Measurements from ENCODE around the gene CDH23. TPM values are rescaled to one million over a fixed set of nuclear protein-coding genes. Genes with fewer than 3 reads are reported as not detected.

Gene CDH23
- total and polyA plus RNA-seq, 2 donors (not counting 1 experiment from before 2014, with no cell fraction given), result 0.01 to 0.17 TPM

DNA sequence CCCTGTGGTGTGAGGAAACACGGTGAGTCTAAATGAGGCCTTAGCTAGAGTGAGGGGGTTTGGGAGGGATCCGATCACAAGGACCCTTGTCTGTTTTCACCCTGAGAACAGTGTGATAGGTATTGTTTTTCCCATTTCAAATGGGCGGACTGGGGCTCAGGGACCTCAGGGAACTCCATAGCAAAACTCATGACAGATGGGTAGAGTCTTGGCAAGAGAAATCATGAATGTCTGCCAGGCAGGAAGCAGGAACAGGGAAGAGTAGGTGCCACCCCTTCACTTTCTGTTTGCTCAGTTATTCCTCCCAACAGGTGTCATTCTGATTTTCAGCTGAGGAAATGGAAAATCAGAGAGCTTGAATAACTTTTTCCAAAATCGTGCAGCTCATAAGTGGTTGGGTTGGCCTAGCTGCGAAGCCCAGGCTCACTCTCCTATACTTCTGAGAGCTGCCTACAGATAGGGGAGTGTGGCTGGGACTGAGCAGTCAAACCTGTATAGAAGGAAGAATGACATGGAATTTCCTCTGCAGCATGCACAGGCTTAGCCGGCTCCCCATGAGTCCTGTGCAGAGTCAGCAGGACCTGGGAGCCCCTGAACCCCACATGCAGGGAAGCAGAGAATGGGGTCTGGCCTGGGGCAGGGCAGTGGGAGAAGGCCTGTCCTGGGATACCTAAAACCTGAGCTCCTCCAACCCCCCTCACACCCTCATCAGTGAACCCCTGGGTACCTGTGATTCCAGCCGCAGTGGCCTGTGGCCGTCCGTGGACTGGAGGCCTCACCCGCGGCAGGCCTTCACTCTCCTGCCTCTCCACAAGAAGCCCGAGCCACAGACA, 340.5 kb downstream of the CDH23 start:
- Histone ChIP-seq H3K9ac (ENCODE audit: insufficient read depth, low read length) (no peak overlapping the region), H3K27ac (ENCODE audit: insufficient read depth, low read length) (no peak overlapping the region), H3K27me3 (ENCODE audit: control insufficient read depth, insufficient read depth, low read length) (peaks cover 3% of the 10 kb centered on the region), H3K36me3 (ENCODE audit: control insufficient read depth, insufficient read depth, low read length) (no peaks in the 10 kb centered on the region), H3K4me2 (ENCODE audit: extremely low read depth, insufficient read depth, low read length) (no peak overlapping the region), H3K79me2 (ENCODE audit: control insufficient read depth, insufficient read depth, low read length) (no peaks in the 10 kb centered on the region), H3K4me1 (ENCODE audit: control insufficient read depth, extremely low read depth, insufficient read depth, low read length) (peaks cover 2% of the 10 kb centered on the region), H2AFZ (ENCODE audit: low read length) (no peak overlapping the region), H4K20me1 (ENCODE audit: control insufficient read depth, extremely low read depth, insufficient read depth, low read length) (no peaks in the 10 kb centered on the region), H3K9me3 (ENCODE audit: control insufficient read depth, insufficient read depth, low read depth, low read length) (no peaks in the 10 kb centered on the region), H3K4me3 (replicated peaks in 1 of 4; ENCODE audit: control extremely low read depth in 1 of 4, insufficient read depth in 1 of 4, low read depth in 3 of 4, low read length in 4 of 4) (no peak overlapping the region)
- no peak for TF ChIP-seq EZH2 (IDR thresholded peaks at IDR 0.05; ENCODE audit: low read length, missing control alignments)
- TF ChIP-seq, protein P1, sequence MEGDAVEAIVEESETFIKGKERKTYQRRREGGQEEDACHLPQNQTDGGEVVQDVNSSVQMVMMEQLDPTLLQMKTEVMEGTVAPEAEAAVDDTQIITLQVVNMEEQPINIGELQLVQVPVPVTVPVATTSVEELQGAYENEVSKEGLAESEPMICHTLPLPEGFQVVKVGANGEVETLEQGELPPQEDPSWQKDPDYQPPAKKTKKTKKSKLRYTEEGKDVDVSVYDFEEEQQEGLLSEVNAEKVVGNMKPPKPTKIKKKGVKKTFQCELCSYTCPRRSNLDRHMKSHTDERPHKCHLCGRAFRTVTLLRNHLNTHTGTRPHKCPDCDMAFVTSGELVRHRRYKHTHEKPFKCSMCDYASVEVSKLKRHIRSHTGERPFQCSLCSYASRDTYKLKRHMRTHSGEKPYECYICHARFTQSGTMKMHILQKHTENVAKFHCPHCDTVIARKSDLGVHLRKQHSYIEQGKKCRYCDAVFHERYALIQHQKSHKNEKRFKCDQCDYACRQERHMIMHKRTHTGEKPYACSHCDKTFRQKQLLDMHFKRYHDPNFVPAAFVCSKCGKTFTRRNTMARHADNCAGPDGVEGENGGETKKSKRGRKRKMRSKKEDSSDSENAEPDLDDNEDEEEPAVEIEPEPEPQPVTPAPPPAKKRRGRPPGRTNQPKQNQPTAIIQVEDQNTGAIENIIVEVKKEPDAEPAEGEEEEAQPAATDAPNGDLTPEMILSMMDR (conservative IDR thresholded peaks at IDR 0.05 in 1 of 2, IDR thresholded peaks at IDR 0.05 in 1 of 2; ENCODE audit: low read depth in 1 of 2, low read length in 2 of 2), result no peak
- no peak for DNase-seq (ENCODE audit: low read depth in 2 of 2)

DNA sequence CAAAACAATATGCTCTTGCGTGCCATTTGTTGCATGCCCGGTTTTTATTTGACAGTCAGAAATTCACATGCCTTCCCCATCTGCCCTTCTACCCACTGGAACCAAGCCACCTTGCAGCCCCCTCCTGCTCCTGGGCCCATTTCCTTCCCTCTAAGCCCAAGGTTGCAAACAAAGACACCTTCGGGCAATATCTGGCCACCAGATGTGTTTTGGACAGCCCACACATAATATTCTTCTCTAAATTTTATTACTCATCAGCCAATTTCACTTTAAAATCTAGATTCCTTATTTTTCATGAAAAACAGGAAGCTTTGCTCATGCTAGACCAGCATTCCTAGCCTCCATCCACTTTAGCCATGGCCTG, 341.1 kb downstream of the CDH23 start:
- H3K36me3 ChIP-seq (ENCODE audit: control insufficient read depth, insufficient read depth, low read length), result no peaks in the 10 kb centered on the region
- H3K27me3 ChIP-seq (ENCODE audit: control insufficient read depth, insufficient read depth, low read length), result peaks cover 3% of the 10 kb centered on the region
- H3K4me1 ChIP-seq (ENCODE audit: control insufficient read depth, extremely low read depth, insufficient read depth, low read length), result peaks cover 2% of the 10 kb centered on the region
- H3K9ac ChIP-seq (ENCODE audit: insufficient read depth, low read length), result no peak overlapping the region
- no peak overlapping the region for H3K4me3 ChIP-seq (replicated peaks in 1 of 4; ENCODE audit: control extremely low read depth in 1 of 4, insufficient read depth in 1 of 4, low read depth in 3 of 4, low read length in 4 of 4)
- DNase-seq (ENCODE audit: low read depth in 2 of 2), result no peak
- H3K27ac ChIP-seq (ENCODE audit: insufficient read depth, low read length), result no peak overlapping the region
- H4K20me1 ChIP-seq (ENCODE audit: control insufficient read depth, extremely low read depth, insufficient read depth, low read length), result no peaks in the 10 kb centered on the region
- H3K9me3 ChIP-seq (ENCODE audit: control insufficient read depth, insufficient read depth, low read depth, low read length), result no peaks in the 10 kb centered on the region
- no peaks in the 10 kb centered on the region for H3K79me2 ChIP-seq (ENCODE audit: control insufficient read depth, insufficient read depth, low read length)
- no peak for TF ChIP-seq EZH2 (IDR thresholded peaks at IDR 0.05; ENCODE audit: low read length, missing control alignments)
- TF ChIP-seq, protein P1 (conservative IDR thresholded peaks at IDR 0.05 in 1 of 2, IDR thresholded peaks at IDR 0.05 in 1 of 2; ENCODE audit: low read depth in 1 of 2, low read length in 2 of 2), result no peak
- no peak overlapping the region for H3K4me2 ChIP-seq (ENCODE audit: extremely low read depth, insufficient read depth, low read length)
- no peak overlapping the region for H2AFZ ChIP-seq (ENCODE audit: low read length)

DNA sequence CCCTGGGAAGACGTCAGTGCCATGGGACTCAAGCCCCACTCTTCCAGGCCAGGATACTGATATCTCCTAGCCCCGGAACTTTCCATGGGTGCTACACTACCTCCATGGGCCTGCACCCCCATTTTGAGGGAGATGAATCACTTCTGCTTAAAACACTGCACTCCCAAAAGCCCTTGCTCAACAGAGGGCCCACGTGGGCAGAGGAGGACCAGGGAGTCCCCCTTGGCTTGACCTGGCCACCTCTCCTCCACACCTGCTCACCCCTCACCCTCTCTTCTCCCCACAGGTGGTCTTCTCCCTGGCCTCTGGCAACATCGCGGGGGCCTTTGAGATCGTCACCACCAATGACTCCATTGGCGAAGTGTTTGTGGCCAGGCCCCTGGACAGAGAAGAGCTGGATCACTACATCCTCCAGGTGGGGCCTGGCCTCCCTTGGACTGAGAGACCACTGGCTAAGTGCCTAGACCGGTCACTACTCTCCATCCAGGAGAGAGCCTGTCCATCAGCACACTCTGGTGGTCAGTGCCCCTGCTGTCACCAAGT, 342.7 kb downstream of the CDH23 start:
- DNase-seq (ENCODE audit: low read depth in 2 of 2), result no peak
- H3K9ac ChIP-seq (ENCODE audit: insufficient read depth, low read length), result no peak overlapping the region
- no peak for TF ChIP-seq EZH2 (IDR thresholded peaks at IDR 0.05; ENCODE audit: low read length, missing control alignments)
- TF ChIP-seq, protein P1 (conservative IDR thresholded peaks at IDR 0.05 in 1 of 2, IDR thresholded peaks at IDR 0.05 in 1 of 2; ENCODE audit: low read depth in 1 of 2, low read length in 2 of 2), result no peak
- H3K27me3 ChIP-seq (ENCODE audit: control insufficient read depth, insufficient read depth, low read length), result no peaks in the 10 kb centered on the region
- no peak overlapping the region for H3K27ac ChIP-seq (ENCODE audit: insufficient read depth, low read length)
- H4K20me1 ChIP-seq (ENCODE audit: control insufficient read depth, extremely low read depth, insufficient read depth, low read length), result no peaks in the 10 kb centered on the region
- peaks cover 2% of the 10 kb centered on the region for H3K4me1 ChIP-seq (ENCODE audit: control insufficient read depth, extremely low read depth, insufficient read depth, low read length)
- H3K36me3 ChIP-seq (ENCODE audit: control insufficient read depth, insufficient read depth, low read length), result no peaks in the 10 kb centered on the region
- H3K9me3 ChIP-seq (ENCODE audit: control insufficient read depth, insufficient read depth, low read depth, low read length), result no peaks in the 10 kb centered on the region
- H2AFZ ChIP-seq (ENCODE audit: low read length), result no peak overlapping the region
- no peak overlapping the region for H3K4me2 ChIP-seq (ENCODE audit: extremely low read depth, insufficient read depth, low read length)
- H3K79me2 ChIP-seq (ENCODE audit: control insufficient read depth, insufficient read depth, low read length), result no peaks in the 10 kb centered on the region
- H3K4me3 ChIP-seq (replicated peaks in 1 of 4; ENCODE audit: control extremely low read depth in 1 of 4, insufficient read depth in 1 of 4, low read depth in 3 of 4, low read length in 4 of 4), result no peak overlapping the region

Data from fibroblast of lung (primary cell).